Limb (tissue), 2 donors: ENCODE measurements around the gene HOXB3.

ENCODE experiments used
- DNase-seq, 2 donors: peaks; one replicate each; pipeline ENCODE4 v3.0.0-alpha.2; 2016; ENCODE audit errors: extremely low spot score in 2 of 2

HOXB3 gene

DNA sequence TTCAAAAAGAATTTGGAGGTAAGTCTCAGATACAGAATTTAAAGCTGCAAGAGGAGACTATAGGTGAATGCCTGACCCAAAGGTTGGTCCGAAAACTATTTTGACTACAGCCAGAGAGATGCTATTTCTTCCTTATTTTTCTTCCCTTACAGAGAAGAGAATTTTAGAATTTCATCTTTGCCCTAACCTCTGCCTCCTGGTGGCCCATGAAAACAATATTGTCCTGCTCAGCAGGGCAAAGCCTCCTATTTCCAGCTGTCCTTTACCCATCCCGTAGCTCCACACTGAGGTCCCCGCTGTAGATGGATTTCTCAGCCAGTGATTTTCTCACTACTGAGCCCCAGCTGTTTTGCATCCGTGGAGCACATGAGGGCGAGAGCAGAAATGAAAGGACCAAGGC, 83.8 kb downstream of the HOXB3 start:
- DNase-seq: no peak

DNA sequence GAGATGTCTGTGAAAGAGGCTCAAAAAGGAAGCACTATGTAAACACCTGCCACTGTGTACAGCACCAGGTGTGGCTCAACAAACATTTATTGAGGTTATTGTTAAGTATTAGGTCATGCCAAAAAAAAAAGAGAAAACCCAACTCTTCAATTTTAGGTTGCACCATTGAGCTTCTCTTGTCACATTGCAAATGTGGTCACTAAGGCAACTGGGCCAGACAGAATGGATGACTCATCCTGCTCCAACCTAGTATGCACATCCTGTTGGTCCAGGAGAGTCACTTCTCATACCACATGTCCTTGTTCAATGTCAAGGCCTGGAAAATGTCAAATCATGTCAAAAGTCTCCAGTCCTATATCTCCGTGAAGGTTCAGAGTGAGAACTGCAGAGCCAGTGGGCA, 84.3 kb downstream of the HOXB3 start:
- DNase-seq: no peak

DNA sequence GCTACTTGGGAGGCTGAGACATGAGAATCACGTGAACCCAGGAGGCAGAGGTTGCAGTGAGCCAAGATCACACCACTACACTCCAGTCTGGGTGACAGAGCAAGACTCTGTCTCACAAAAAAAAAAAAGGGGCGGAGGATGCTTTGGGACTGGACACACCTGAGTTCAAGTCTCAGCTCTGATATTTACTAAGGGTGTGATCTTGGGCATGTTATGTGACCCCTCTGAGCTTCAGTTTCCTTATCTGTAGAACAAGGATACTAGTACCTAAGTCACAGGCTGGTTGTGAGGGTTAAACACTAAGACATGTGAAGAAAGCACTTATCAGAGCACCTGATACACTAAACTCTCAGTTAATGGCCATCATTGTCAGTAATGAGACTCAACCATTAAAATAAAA, 85.1 kb downstream of the HOXB3 start:
- no peak for DNase-seq

DNA sequence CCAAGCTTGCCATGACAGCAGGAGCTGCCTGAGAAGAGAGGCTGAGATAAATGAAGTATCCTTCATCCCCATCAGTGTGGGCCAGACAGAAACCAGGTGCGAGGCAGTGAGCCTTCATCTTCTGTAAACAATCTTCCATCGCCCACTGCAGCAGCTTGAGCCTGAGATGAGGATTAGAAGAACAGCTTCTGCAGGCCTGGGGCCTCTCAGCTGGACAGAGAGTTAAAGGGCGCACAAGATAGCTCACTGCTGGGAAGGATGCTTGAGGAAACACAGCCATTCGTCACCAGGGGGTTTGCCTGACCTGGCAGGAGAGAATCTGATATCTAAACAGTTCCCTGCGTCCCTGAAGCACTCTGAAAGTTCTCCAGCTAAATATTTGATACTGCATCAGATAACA, 86.3 kb downstream of the HOXB3 start:
- no peak for DNase-seq

DNA sequence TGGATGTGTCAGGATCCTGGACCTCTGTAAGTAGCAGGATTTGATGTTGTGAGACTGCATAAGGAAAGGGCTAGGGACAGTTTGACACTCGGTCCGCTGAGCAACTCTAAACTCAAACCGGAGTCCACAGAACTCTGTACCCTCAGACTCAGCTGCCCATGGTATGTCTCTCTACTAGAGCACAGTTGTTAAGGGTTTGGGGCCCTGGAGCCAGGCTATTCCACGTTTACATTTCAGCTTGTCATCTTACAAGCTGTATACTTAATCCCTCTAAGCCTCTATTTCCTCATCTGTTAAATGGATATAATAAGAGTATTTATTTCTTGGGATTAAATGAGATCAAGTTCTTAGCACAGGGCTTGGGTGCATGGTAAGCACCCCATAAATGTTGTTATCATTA, 87.1 kb downstream of the HOXB3 start:
- DNase-seq: no peak

DNA sequence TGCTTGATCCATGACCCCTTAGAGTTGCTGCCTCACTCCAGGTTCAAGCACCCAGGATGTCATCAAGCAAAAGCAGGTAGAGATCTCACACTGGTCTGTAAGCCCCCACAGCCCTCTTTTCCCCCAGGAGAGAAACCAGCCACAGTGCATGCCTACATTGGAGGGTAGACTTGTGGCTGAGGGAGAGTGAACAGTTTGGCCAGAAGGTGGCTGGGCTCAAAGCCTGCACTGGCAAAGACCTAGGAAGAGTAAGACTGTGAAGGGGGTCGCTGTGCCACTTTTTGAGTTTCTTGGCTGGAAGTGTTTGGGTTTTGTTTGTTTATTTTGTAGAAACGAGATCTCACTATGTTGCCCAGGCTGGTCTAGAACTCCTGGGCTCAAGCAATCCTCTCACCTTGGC, 87.7 kb downstream of the HOXB3 start:
- no peak for DNase-seq

DNA sequence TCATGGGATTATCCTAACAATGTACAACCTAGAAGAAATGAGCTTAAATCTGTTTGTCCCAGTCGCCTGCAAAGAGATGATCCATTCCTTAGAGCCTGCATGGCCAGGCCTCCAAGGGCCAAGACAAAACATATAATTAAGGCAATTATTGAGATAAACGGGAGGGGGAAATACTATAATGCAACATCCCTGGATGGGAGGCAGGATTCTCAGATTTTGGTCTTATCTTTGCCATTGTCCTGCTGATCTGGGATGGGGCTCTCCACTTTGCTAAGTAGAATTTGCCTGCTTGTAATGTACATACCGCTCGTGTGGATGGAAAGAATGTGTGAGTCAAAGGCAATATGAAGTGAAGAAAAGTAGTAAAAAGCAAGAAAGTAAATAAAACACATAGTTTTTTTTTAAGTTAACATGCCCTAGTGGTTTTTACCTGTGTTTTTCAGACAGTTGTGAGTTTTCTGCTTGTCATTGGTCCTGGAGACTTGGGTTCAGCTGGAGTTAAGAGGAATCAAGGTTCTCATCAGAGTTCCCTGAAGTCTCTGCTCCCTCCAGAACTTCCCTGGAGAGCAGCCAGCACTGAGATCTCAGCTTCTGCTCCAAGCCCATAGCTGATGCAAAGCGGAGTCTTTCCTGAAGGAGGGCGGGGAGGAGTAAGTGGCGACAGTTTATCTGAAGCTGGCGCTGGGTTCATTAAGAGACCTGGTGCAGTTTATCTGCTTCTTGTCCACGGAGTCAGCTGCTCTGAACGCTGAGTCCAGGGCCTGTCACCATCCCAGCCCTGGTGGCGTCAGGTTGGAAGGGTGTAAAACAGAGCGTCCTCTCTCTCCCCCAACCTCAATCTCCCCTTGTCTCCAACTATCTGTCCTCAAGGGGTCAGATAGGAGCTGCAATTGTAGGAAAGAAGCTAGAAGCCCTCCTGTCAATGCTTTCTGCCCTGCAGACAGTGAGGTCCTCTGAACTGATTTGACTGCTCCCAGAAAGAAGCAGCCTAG, 89.3 kb downstream of the HOXB3 start:
- DNase-seq: no peak

DNA sequence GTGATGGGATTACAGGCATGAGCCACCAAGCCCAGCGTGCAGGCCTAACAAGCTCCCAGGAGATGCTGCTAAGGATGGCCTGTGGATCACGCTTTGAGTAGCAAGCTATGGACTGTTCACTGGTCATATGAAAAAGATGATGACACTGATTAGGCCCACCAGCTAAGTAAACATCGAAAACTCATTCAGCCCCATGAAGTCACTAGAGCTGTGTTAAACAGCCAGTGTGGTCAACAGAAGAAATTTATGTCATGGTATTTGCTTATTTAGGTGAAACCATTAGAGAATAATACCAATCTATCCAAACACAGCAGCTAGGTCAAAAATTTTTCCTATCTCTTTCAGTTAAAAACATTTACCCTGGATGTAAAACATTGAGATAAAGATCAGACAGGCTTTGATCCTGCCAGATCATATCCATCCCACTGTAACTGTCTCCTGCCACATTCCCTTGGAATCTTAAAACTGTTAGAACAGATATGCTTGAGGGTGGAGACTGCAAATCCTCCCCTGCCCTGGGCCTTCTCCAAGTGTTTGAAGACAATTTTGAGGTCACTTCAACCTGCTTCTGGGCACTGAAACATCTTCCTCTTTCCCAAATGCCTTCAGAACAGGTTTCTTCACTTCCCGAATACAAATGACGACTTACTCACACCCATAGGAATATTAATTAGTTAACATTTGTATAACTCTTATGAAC, 90.2 kb downstream of the HOXB3 start:
- no peak for DNase-seq

DNA sequence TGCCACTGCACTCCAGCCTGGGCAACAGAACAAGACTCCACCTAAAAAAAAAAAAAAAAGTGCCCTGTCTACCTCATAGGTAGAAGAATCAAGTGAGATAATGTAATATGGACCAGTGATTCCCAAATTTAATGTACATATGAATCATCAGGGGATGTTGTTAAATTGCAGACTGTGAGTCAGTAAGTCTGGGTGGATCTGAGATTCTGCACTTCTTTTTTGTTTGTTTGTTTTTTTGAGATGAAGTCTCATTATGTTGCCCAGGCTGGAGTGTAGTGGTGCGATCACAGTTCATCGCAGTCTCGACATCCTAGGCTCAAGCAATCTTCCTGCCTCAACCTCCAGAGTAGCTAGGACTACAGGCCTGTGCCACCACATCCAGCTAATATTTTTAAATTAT, 90.8 kb downstream of the HOXB3 start:
- no peak for DNase-seq
